Measurements from ENCODE around the gene APOBEC3H.

APOBEC3H gene

DNA sequence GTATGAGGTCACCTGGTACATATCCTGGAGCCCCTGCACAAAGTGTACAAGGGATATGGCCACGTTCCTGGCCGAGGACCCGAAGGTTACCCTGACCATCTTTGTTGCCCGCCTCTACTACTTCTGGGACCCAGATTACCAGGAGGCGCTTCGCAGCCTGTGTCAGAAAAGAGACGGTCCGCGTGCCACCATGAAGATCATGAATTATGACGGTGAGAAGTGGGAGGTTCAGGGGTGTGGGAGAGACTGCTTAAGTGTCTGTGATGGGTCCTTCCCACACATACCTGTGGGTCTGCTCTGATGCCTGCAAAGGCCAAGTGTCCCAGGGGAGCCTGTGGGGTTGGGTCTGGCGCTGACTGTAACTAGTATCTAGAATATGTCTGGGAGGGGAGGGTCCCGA is 16.0 kb upstream of the APOBEC3H start:
- no peak for DNase-seq (ENCODE audit: low read depth in 2 of 2)

- DNase-seq (ENCODE audit: low read depth in 2 of 2) = no peak
Measured at GRCh38 chr22:39081598-39081997, 15.4 kb upstream of the APOBEC3H start.

- no peak for DNase-seq (ENCODE audit: low read depth in 2 of 2)
Measured at GRCh38 chr22:39083212-39084165, 13.6 kb upstream of the APOBEC3H start.

GRCh38 chr22:39084666-39085065 is 12.4 kb upstream of the APOBEC3H start:
- no peak for DNase-seq (ENCODE audit: low read depth in 2 of 2)

DNA sequence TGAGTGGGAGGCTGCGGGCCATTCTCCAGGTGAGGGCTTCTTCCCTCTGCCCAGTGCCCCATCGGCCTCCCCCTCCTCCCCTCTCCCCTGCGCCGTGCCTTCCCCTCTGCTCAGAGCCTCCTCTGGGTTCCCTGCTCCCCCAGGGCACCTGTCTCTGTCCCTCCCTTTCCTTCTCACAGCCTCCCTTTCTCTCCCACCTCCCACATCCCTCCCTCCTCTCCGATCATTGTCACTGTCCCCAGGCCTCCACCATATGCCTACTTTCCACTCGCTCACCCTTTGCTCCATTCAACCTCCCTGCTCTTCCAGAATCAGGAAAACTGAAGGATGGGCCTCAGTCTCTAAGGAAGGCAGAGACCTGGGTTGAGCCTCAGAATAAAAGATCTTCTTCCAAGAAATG is 9.9 kb upstream of the APOBEC3H start:
- DNase-seq (ENCODE audit: low read depth in 2 of 2) = no peak

- DNase-seq (ENCODE audit: low read depth in 2 of 2) = no peak
Measured at GRCh38 chr22:39087881-39088684, 9.0 kb upstream of the APOBEC3H start.

DNA sequence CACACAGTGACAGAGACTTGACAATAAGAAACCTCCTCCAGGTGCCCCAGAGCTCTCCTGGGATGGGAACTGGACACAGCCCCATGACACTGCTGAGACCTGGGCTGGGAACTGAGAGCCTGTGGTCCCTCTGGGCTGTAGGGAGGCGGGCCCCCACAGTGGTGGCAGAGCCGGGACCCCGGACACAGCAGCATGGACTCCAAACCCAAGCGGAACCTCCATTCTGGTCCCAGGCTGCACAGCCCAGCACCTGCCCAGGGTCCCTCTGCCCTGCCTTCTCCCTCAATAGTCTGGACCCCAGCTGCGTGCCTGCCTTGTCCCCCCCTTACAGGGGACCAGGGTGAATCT is 8.4 kb upstream of the APOBEC3H start:
- no peak for DNase-seq (ENCODE audit: low read depth in 2 of 2)

- DNase-seq (ENCODE audit: low read depth in 2 of 2) = no peak
Measured at GRCh38 chr22:39089928-39090327, 7.1 kb upstream of the APOBEC3H start.

GRCh38 chr22:39090426-39091064 is 6.5 kb upstream of the APOBEC3H start:
- DNase-seq (ENCODE audit: low read depth in 2 of 2) = no peak

DNA sequence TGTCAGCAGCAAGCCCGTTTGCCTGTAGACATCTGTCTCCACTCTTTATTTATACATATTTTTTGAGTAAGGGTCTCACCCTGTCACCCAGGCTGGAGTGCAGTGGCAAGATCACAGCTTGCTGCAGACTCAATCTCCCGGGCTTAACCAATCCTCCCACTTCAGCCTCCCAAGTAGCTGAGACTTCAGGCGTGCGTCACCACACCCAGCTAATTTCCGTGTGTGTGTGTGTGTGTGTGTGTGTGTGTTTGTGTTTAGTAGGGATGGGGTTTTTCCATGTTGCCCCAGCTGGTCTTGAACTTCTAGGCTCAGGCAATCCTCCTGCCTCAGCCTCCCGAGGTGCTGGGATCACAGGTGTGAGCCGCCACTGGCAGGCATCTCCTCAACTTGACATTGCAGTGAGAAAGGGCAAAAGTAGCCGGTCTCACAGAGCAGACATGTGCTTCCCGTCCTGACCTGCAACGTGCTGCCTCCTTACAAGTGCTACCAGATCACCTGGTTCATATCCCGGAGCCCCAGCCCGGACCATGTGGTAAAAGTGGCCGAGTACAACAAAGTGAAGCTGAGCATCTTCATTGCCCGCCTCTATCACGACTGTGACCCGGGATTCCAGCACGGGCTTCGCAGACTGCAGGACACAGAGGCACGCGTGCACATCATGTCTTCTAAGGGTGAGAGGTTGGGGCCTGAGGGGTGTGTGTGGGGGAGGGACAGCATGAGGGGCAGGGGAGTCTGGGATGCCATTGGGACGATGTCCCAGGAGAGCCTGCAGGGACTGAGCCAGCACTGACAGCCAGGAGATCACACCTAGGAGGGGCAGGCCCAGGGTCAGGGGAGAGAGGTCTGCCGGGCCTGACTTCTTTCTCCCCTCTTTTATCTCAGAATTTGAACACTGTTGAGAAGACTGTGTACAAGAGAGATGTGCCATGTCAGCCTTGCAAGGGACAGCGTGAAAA is 5.6 kb upstream of the APOBEC3H start:
- no peak for DNase-seq (ENCODE audit: low read depth in 2 of 2)

DNA sequence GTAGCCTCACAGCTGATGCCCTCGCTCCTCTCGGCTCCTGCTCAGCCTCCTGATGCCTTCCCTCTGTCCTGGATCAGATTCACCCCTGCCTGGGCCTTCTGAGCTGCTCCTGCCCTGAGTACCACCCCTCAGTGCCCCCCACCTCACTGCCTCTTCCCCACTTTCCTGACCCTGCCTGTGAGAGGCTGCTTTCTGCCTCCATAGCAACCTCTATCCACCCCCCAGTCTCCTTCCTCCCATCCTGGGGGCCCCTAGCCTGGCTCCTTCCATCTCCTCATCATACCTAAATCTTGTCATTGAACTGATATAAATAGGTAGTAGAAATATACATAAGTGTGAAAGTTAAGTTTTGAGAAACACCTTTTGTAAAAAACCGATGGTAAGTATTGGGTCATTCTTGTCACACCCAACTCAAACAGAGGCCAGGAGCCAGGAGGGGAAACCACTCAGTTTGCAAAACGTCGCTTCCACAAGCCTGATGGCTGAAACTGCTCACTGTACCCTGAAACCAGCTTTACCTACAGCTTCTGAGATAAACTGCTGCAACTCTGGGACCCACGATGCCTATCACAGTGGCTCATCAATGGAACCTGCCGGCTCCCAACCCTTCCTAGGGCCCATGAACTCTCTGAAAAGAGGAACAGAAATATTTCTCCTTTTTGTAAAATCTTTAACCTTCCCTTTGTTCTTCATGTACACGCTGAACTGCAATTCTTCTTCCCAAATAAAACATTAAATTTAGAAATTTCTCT is 4.8 kb upstream of the APOBEC3H start:
- DNase-seq (ENCODE audit: low read depth in 2 of 2) = no peak

DNA sequence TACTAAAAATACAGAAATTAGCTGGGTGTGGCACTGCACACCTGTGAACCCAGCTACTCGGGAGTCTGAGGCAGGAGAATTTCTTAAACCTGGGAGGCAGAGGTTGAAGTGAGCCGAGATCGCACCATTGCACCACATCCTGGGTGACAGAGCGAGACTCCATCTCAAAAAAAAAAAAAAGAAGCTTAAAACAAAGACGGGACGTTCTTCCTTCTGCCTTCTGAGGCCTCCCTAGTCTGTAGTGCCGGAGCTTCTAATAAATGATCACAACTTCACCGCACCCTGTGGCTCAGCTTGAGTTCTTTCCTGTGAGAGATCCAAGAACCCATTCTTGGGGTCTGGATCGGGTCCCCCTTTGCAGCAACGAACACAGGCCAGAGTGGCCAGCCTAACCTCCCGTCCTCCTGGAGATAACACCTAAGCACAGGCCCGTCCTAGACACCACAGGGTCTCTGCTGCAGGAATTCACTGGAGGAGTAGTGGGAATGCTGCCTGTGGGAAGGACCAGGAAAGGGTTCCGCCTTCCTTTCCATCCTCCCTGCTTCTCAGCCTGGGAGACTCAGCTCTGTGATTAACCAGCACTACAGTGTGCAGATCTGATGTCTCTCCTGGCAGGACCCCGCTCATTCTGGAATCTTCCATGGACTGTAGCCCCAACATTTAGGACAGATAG is 2.2 kb upstream of the APOBEC3H start:
- no peak for DNase-seq (ENCODE audit: low read depth in 2 of 2)

GRCh38 chr22:39095971-39096370 is 1.1 kb upstream of the APOBEC3H start:
- DNase-seq (ENCODE audit: low read depth in 2 of 2) = no peak

DNA sequence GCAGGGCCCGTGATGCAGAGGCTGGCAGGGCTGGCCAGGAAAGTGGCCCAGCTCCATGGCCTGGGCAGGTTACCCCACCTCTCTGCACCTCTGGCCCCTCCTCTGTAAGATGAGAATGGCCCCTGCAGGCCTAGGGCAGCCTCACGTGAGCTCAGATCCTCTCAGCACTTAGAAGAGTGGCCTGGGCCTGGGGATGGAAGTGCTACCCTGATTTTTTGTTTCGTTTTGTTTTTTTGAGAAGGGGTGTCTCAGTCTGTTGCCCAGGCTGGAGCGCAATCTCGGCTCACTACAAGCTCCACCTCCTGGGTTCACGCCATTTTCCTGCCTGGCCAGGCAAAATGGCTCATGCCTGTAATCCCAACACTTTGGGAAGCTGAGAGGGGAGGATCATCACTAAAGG is 982 bp downstream of the APOBEC3H start:
- no peak for DNase-seq (ENCODE audit: low read depth in 2 of 2)

GRCh38 chr22:39098576-39098975 is 1.5 kb downstream of the APOBEC3H start:
- DNase-seq (ENCODE audit: low read depth in 2 of 2) = no peak

GRCh38 chr22:39101226-39101625 is 4.2 kb downstream of the APOBEC3H start:
- DNase-seq (ENCODE audit: low read depth in 2 of 2) = no peak

GRCh38 chr22:39103431-39103830 is 6.4 kb downstream of the APOBEC3H start:
- DNase-seq (ENCODE audit: low read depth in 2 of 2) = no peak

DNA sequence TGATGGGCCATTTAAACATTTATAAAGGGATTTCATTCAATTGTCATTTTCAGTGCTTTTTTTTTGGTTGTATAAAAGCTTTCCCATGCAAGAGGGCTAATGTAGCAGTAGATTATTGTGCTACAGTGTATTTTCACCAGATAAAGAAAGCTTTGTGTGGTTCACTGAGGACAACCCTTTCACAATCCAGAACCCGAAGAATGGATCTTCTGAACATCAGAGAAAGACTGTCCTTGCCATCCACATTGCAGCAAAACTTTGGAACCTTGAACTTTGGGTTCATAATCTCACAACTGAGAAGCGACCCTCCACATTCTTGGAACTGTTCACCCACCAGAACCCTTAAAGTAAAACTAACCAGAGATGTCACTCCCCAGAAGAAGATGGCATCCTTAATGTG is 9.3 kb downstream of the APOBEC3H start:
- no peak for DNase-seq (ENCODE audit: low read depth in 2 of 2)

- DNase-seq (ENCODE audit: low read depth in 2 of 2) = no peak
Measured at GRCh38 chr22:39108487-39108886, 11.4 kb downstream of the APOBEC3H start.

DNA sequence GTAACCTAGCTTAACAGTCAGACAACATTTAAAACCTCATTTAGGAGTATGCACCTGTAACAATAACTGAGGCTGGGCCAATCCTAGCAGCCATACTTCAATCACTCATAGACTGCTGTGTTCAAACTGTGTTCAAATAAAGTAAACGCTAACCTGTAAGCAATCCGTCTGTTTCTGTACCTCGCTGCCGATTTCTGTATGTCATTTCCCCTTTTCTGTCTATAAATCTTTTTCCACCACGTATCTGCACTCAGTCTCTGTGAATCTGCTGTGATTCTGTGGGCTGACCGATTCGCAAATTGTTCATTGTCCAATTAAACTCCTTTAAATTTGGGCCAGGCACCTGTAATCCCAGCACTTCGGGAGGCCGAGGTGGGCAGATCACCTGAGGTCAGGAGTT is 12.3 kb downstream of the APOBEC3H start:
- no peak for DNase-seq (ENCODE audit: low read depth in 2 of 2)

All from fibroblast of skin of left quadriceps (primary cell).